ENCODE data around the gene C14orf93. TPM values are rescaled to one million over a fixed set of nuclear protein-coding genes. Genes with fewer than 3 reads are reported as not detected.

The C14orf93 gene, protein sequence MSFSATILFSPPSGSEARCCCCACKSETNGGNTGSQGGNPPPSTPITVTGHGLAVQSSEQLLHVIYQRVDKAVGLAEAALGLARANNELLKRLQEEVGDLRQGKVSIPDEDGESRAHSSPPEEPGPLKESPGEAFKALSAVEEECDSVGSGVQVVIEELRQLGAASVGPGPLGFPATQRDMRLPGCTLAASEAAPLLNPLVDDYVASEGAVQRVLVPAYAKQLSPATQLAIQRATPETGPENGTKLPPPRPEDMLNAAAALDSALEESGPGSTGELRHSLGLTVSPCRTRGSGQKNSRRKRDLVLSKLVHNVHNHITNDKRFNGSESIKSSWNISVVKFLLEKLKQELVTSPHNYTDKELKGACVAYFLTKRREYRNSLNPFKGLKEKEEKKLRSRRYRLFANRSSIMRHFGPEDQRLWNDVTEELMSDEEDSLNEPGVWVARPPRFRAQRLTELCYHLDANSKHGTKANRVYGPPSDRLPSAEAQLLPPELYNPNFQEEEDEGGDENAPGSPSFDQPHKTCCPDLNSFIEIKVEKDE
- total RNA-seq: 8.1 TPM

DNA sequence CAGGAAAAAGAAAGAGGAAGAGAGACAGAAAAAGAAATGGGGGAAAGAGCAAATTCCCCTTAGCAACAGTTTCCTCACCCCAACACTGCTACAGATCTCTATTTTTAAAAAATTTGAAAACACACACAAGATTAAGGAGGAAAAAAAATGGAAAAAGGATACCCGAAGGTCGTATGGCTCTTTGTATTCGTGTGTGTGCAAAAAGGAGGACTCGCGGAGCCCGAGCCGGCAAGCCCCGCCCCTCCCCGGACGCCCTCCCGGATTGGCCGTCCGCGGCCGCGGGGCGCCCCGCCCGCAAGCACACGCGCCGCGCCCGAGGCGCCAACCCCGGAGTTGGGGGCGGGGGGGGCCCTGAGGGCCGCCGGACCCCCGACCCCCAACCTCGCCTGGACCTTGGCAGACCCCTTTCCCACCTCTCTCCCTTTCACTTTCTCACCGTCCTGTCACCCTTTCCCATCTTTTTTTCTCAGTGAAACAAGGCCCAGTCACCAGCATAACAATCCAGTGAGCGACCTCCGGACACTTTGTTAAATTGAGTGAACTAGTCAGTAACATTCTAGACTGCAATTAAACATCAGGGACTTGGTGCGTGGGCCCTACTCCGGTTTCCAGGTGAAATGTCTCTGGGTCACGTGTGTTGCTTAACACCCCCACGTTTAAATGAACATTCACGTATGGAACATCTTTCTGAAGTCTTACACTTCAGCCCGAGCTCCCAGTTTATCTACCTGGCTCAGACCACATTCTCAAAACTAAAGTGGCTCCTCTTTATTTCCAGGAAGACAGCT lies at the start of gene C14orf93:
Gene C14orf93, minus strand, starts transcription at position 205 of the 788 bp plus-strand sequence. CDS start 11,120 bp downstream, outside the sequence.
- intact Hi-C loops (cut with DNase I): no loop called here
- ATAC-seq (peak; percentile 59), DNase-seq (ENCODE audit: low spot score) (peak; percentile 90)

DNA sequence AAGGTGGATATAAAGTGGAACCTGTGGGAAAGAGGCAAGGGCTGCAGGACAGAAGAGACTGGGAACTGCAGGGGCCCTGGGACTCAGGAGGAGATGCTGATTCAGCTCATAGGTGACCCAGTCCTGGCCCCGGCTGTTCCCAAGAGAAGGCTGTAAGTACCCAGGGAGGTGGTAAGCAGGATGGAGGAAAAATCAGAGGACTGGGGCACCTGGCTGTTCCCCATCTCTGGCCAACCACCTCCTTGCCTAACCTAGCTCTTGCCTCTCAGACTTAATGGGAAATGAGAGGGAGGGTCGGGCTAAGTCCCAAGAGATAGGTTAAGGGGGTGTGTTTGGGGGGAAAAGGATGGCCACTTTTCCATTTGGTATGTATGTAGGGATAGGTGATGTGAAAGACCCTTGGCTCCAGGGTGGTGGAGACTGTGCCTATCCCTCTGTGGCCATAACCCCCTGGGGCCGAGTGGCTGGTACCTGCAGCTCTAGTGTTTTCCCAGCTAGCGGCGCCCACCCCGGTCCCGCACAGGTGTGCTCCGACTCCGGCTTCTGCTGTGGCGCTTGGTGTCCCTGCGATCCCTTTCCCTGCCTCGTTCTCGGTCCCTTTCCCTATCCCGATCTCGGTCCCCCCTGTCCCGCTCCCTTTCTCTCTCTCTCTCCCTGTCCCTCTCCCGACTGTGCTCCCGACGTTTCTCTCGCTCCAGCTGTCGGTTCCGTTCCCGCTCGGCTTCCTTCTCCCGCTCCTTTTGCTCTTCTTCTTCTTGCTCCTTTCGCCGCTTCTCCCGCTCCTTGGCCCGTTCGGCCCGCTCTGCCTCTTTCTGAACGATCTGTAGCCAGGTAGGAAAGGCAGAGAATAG lies 48.9 kb upstream of the C14orf93 start:
- DNase-seq (ENCODE audit: low spot score): no peak
- intact Hi-C loops (cut with DNase I): no loop called here
- ATAC-seq: no peak

- intact Hi-C loops (cut with DNase I): loop anchor here (2.0 kb wide), 1 partner anchor 71 kb away; no protein-coding TSS in a partner anchor
- ATAC-seq (peak; percentile 81), DNase-seq (ENCODE audit: low spot score) (peak; percentile 94)
Measured at GRCh38 chr14:23057757-23058653, 48.1 kb upstream of the C14orf93 start.

DNA sequence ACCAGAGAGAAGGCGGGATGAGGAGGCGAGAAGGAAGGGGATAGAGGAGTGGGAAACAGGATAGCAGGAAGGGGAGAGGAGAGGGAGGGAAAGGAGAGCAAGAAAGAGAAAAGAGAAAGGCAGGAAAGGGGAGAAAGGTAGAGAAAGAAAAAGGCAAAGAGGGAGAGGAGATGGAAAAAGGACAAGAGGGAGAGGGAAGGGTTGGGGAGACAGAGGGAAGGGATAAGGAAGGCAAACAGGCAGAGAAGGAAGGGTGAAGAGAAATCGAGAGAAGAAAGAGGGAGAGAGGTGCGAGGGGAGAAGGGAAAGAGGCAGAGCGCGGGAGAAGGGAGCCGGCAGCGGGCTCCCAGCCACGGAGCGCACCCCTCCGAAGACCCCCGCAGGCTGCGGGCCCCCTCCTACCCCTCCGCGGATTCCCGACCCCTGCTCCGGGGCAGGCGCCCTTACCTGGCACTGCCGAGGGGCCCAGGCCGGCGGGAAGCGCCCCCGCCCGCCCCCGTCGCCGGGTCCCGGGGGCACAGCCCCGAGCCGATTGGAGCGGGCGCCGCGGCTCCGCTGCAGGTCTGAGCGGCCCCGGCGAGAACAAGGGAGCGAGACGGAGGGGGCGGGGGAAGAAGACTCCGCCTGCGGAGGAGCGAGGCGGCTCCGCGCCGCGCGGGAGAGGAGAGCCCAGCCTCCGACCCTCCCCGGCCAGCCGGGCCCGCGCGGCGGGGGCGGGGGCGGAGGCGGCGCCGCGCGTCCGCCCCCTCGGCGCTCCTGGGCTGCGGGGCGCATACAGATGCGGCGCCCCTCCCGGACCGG lies 47.2 kb upstream of the C14orf93 start, which contains the start of gene CDH24:
Gene CDH24, minus strand, starts transcription at position 565 of the 801 bp plus-strand sequence. CDS start 1,787 bp downstream, outside the sequence.
- ATAC-seq: peak; percentile 70
- peak; percentile 85 for DNase-seq (ENCODE audit: low spot score)
- intact Hi-C loops (cut with DNase I): loop anchor here (2.0 kb wide), 1 partner anchor 70 kb away; no protein-coding TSS in a partner anchor

- peak; percentile 76 for DNase-seq (ENCODE audit: low spot score)
- intact Hi-C loops (cut with DNase I): loop anchor here (2.0 kb wide), 1 partner anchor 70 kb away; no protein-coding TSS in a partner anchor
- peak; percentile 51 for ATAC-seq
Measured at GRCh38 chr14:23056145-23056955, 46.4 kb upstream of the C14orf93 start.

DNA sequence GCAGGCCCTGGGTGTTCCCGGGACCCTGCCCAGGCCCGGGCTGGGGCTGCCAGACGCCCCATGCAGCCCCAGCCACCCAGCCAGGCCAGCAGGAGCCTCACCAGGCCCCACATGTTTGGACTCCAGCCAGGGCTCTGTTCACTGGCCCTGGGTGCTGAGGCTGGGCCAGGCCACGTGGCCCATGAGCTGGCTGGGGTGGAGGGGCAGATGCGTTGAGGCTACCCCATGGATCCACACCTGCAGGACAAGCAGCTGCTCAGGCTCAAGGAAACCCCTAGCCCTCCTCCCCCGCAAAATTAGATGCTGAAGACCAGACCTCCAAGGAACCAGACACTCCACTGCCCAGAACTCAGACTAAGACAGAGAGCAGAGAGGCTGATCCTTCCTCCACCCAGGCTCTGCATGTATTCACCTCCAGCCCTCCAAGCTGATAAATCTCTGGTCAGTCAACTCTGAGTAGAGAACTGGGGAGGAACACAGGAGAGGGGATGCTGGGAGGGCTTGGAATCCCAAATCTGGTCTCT lies 45.7 kb upstream of the C14orf93 start:
- intact Hi-C loops (cut with DNase I): loop anchor here (2.0 kb wide), 1 partner anchor 69 kb away; no protein-coding TSS in a partner anchor
- ATAC-seq (no peak), DNase-seq (ENCODE audit: low spot score) (no peak)

DNA sequence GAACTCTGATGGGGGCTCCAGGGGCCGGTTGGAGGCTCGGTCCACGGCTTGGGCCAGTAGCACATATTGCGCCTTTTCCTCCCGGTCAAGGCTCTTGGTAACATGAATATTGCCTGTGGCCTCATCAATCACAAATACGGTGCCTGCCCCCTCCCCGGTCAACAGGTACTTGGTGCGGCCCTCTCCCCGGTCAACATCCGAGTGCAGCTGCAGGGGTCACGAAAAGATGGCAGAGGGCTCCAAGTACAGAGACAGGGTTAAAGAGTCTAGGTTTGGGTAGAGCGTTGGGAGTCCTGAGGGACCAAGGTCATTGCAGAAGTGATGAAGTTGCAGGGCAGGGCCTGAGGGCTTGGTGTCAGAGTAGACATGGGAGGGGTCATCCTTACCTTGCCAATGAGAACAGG lies 45.2 kb upstream of the C14orf93 start:
- intact Hi-C loops (cut with DNase I): no loop called here
- DNase-seq (ENCODE audit: low spot score) (no peak), ATAC-seq (no peak)

DNA sequence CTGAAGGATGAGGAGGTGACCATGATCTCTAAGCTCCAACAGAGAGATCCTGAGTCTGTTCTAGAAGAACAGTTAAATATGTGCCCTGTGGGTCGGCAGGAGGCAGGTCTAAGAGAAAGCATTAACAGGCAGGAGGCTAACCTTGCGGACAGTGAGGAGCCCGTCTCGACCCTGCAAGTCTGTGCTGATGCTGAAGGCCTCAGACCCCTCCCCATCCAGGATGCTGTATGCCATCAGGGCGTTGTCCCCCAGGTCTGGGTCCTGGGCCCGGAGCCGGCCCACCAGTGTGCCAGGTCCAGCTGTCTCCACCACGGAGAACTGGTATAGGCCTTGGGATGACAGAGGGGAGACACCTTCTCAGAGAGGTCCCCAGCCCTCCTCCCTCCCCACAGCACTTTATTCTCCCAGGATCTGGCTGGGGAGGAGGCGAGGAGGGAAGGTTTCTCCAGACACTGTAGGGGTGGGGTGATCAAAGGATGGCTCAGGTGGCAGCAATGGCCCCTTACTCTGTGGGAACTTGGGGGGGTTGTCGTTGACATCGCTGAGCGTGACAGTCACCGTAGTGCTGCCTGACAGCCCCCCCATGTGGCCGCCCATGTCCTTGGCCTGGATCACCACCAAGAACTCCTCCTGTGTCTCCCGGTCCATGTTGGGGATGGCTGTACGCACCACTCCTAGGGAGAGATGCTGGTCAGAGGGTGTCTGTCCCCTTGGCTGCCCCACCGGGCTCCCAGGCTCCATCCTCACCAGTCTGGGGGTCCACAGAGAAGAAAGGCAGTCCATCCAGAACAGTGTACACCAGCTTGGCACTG lies 44.3 kb upstream of the C14orf93 start:
- no peak for ATAC-seq
- DNase-seq (ENCODE audit: low spot score): no peak
- intact Hi-C loops (cut with DNase I): no loop called here

DNA sequence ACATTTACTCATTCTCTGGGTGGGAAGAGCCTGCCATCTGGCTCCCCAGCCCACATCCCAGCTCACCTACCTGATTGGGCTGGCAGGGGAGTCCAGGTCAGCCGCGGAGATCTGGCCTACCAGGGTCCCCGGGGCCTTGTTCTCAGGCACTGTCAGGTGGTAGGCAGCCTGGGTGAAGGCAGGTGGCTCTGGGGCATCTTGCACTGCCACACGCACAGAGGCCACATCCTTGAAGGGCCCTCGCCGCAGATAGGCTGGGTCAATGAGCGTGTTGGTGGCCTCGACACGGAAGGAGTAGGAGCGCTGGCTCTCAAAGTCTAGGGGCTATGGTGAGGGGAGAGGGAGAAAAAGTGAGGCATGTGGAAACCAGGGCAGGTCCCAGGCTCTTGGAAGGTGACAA lies 43.5 kb upstream of the C14orf93 start:
- intact Hi-C loops (cut with DNase I): no loop called here
- no peak for ATAC-seq
- no peak for DNase-seq (ENCODE audit: low spot score)

GRCh38 chr14:23052671-23053070 lies 42.7 kb upstream of the C14orf93 start:
- intact Hi-C loops (cut with DNase I): no loop called here
- no peak for DNase-seq (ENCODE audit: low spot score)
- no peak for ATAC-seq

DNA sequence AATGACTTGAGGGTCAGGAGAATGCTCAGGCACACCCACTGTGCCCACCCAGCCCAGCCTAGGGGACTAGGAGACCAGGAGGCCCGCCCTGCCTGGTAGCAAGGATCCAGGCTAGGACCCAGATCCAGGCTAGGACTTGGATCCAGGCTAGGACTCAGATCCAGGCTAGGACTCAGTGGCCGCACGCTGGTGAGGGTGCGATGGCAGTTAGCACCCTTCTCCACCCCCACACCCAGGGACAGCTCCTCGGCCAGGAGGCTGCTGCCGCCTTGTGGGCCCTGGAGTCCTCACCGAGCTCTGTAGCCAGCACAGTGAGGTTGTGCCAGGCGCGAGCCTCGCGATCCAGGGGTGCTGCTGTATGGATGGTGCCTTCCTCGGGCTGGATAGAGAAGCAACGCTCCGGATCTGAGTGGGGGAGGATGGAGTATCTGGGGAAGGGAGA lies 42.3 kb upstream of the C14orf93 start:
- intact Hi-C loops (cut with DNase I): no loop called here
- ATAC-seq (no peak), DNase-seq (ENCODE audit: low spot score) (no peak)

DNA sequence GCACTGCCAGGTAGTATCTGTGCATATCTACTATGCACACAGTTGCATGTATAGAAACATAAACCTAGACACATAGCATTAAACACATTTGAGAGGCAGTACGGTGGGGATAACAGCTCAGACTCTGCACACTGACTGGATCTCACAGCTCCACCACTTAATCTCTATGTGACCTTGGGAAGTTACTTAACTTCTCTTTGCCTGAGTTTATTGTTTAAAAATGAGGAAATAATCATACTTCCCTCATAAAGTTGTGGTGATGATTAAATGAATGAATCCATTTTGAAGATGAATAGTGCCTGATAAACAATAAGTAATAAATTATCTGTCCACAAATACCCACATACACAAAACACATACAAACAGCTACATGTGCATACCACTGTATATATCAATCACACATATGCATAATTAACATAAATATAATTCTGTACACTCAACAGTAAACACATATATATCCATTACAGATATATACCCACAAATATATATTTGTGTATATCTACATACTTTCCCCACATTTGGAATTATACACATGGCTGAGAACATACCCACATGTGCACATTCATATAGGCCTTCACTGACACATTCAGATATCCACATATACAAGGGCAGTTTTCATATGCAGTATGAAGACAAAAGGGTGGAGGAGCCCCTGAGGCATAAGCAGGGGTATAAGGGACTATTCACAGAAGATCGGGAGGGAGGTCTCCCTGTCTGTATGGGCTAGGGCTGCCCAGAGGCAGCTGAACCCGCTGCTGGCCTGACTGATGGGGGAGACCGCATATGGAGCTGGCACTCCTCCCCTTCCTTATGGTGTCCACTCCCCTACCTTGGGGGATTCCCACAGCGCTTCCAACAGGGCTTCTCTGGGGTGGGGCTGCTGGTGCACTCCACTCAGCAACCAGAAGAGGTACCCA lies 41.5 kb upstream of the C14orf93 start:
- DNase-seq (ENCODE audit: low spot score): no peak
- intact Hi-C loops (cut with DNase I): no loop called here

GRCh38 chr14:23049011-23049410 lies 39.1 kb upstream of the C14orf93 start:
- no peak for DNase-seq (ENCODE audit: low spot score)
- intact Hi-C loops (cut with DNase I): no loop called here
- ATAC-seq: no peak

More for the DNA sequence above, 41.5 kb upstream of the C14orf93 start:
- ATAC-seq: no peak
